ENCODE measurements around the gene SYT11. TPM values are rescaled to one million over a fixed set of nuclear protein-coding genes. Genes with fewer than 3 reads are reported as not detected.
"Not testable (repeated sequence)": the region's sequence is repeated elsewhere in the genome, so short reads cannot be mapped to it uniquely, and the experiment has no call there.

The SYT11 gene
- total RNA-seq, 4 donors from 2014 or later: 2.4 to 5.3 (median 3.1) TPM

GRCh38 chr1:155890251-155890650, 30.9 kb downstream of the SYT11 start:
- H3K9me3 ChIP-seq: no peaks in the 10 kb centered on the region
- ATAC-seq (no peak), DNase-seq (no peak)
- no peak for TF ChIP-seq POLR2A (IDR thresholded peaks at IDR 0.05)
- no peak for TF ChIP-seq CTCF (IDR thresholded peaks at IDR 0.05 in 4 of 5, conservative IDR thresholded peaks at IDR 0.05 in 1 of 5)
- intact Hi-C loops (cut with DNase I; ENCODE audit: low total_unique reads): no loop called here
- H3K27ac ChIP-seq: peak overlapping the region in 3 of 4 donors; percentile 8 to 52 (median 37)
- no peaks in the 10 kb centered on the region for H3K36me3 ChIP-seq
- in situ Hi-C loops (cut with MboI; ENCODE audit: low sequenced_read_pairs in 4 of 4): no loop called here
- H3K4me3 ChIP-seq: no peak overlapping the region
- H3K4me1 ChIP-seq: peaks cover 6 to 9% of the 10 kb centered on the region in 2 donors
- no peaks in the 10 kb centered on the region for H3K27me3 ChIP-seq

- ATAC-seq: no peak
- in situ Hi-C loops (cut with MboI; ENCODE audit: low sequenced_read_pairs in 4 of 4) (no loop called here), intact Hi-C loops (cut with DNase I; ENCODE audit: low total_unique reads) (no loop called here)
- Histone ChIP-seq H3K9me3 (no peaks in the 10 kb centered on the region), H3K27me3 (no peaks in the 10 kb centered on the region), H3K27ac (peak overlapping the region; percentile 68 to 78 (median 74)), H3K4me3 (no peak overlapping the region), H3K36me3 (peaks cover 0 to 14% of the 10 kb centered on the region in 2 donors), H3K4me1 (peaks cover 6 to 9% of the 10 kb centered on the region in 2 donors)
- no peak for DNase-seq
- TF ChIP-seq POLR2A (IDR thresholded peaks at IDR 0.05) (no peak), CTCF (IDR thresholded peaks at IDR 0.05 in 4 of 5, conservative IDR thresholded peaks at IDR 0.05 in 1 of 5) (no peak)
Observed at GRCh38 chr1:155892796-155893195, 33.4 kb downstream of the SYT11 start.

- H3K4me1 ChIP-seq: peaks cover 6 to 9% of the 10 kb centered on the region in 2 donors
- intact Hi-C loops (cut with DNase I; ENCODE audit: low total_unique reads) (no loop called here), in situ Hi-C loops (cut with MboI; ENCODE audit: low sequenced_read_pairs in 4 of 4) (no loop called here)
- no peaks in the 10 kb centered on the region for H3K9me3 ChIP-seq
- peak; percentile 73 to 86 for ATAC-seq
- no peaks in the 10 kb centered on the region for H3K27me3 ChIP-seq
- peak overlapping the region; percentile 68 to 78 (median 74) for H3K27ac ChIP-seq
- TF ChIP-seq CTCF (IDR thresholded peaks at IDR 0.05 in 4 of 5, conservative IDR thresholded peaks at IDR 0.05 in 1 of 5) (no peak), POLR2A (IDR thresholded peaks at IDR 0.05) (no peak)
- no peak for DNase-seq
- peaks cover 0 to 16% of the 10 kb centered on the region in 2 donors for H3K36me3 ChIP-seq
- peak overlapping the region in 1 of 4 donors; percentile 9 for H3K4me3 ChIP-seq
Observed at GRCh38 chr1:155893389-155894142, 34.2 kb downstream of the SYT11 start.

- H3K27me3 ChIP-seq; DNase-seq; H3K27ac ChIP-seq; intact Hi-C loops (cut with DNase I; ENCODE audit: low total_unique reads); H3K4me3 ChIP-seq; H3K9me3 ChIP-seq; ATAC-seq; H3K4me1 ChIP-seq; in situ Hi-C loops (cut with MboI; ENCODE audit: low sequenced_read_pairs in 4 of 4): not testable (repeated sequence)
- peaks cover 0 to 37% of the 10 kb centered on the region in 2 donors for H3K36me3 ChIP-seq
Observed at GRCh38 chr1:155895617-155896016, 36.2 kb downstream of the SYT11 start.

- DNase-seq; H3K4me1 ChIP-seq; ATAC-seq; H3K27me3 ChIP-seq; in situ Hi-C loops (cut with MboI; ENCODE audit: low sequenced_read_pairs in 4 of 4); H3K4me3 ChIP-seq; H3K27ac ChIP-seq; H3K9me3 ChIP-seq; intact Hi-C loops (cut with DNase I; ENCODE audit: low total_unique reads): not testable (repeated sequence)
- H3K36me3 ChIP-seq: peaks cover under 1 to 45% of the 10 kb centered on the region in 2 donors
Observed at GRCh38 chr1:155896476-155896875, 37.1 kb downstream of the SYT11 start.
